ENCODE measurements around the gene CYP4F2. TPM values are rescaled to one million over a fixed set of nuclear protein-coding genes. Genes with fewer than 3 reads are reported as not detected.
"Not testable (repeated sequence)": the region's sequence is repeated elsewhere in the genome, so short reads cannot be mapped to it uniquely, and the experiment has no call there.

Gene CYP4F2
- total RNA-seq, 1 experiment from 2014 or later: not detected

GRCh38 chr19:15905026-15905425, 7.2 kb upstream of the CYP4F2 start:
- BruUV-seq (replicated peaks): no TSS peak
- Mint-ChIP-seq H3K27ac (ENCODE audit: unreplicated experiment) (no peak overlapping the region), H3K9me3 (ENCODE audit: unreplicated experiment) (no peaks in the 10 kb centered on the region), H3K36me3 (ENCODE audit: insufficient read depth, unreplicated experiment) (no peaks in the 10 kb centered on the region), H3K27me3 (ENCODE audit: insufficient read depth, unreplicated experiment) (no peaks in the 10 kb centered on the region), H3K4me3 (ENCODE audit: unreplicated experiment) (no peak overlapping the region), H3K4me1 (ENCODE audit: low read depth, unreplicated experiment) (no peaks in the 10 kb centered on the region)
- H3K36me3 ChIP-seq (ENCODE audit: control insufficient read depth, insufficient read depth, low read length): no peaks in the 10 kb centered on the region
- CTCF ChIA-PET: no interaction called here
- no peak for DNase-seq
- no peaks in the 10 kb centered on the region for H3K9me3 ChIP-seq
- no peak for TF ChIP-seq CTCF (IDR thresholded peaks at IDR 0.05; ENCODE audit: insufficient read depth in 1 of 2, low read depth in 1 of 2, low read length in 1 of 2, severe bottlenecking in 1 of 2, unreplicated experiment in 1 of 2)
- intact Hi-C loops (cut with micrococcal nuclease; ENCODE audit: unreplicated experiment): no loop called here
- no peaks in the 10 kb centered on the region for H3K4me1 ChIP-seq
- no peak overlapping the region for H3K4me3 ChIP-seq (ENCODE audit: low read depth, low read length)
- POLR2A ChIA-PET: no interaction called here
- no peaks in the 10 kb centered on the region for H3K27me3 ChIP-seq (replicated peaks; ENCODE audit: control insufficient read depth, insufficient read depth, low read length)

- H3K36me3 ChIP-seq (ENCODE audit: control insufficient read depth, insufficient read depth, low read length); H3K9me3 Mint-ChIP-seq (ENCODE audit: unreplicated experiment); H3K4me3 ChIP-seq (ENCODE audit: low read depth, low read length); H3K4me1 Mint-ChIP-seq (ENCODE audit: low read depth, unreplicated experiment); H3K27ac Mint-ChIP-seq (ENCODE audit: unreplicated experiment); H3K36me3 Mint-ChIP-seq (ENCODE audit: insufficient read depth, unreplicated experiment); DNase-seq; POLR2A ChIA-PET; BruUV-seq (replicated peaks); CTCF ChIA-PET; H3K4me1 ChIP-seq; H3K27me3 ChIP-seq (replicated peaks; ENCODE audit: control insufficient read depth, insufficient read depth, low read length); H3K27me3 Mint-ChIP-seq (ENCODE audit: insufficient read depth, unreplicated experiment); H3K9me3 ChIP-seq; intact Hi-C loops (cut with micrococcal nuclease; ENCODE audit: unreplicated experiment); H3K4me3 Mint-ChIP-seq (ENCODE audit: unreplicated experiment): not testable (repeated sequence)
Measured at GRCh38 chr19:15902898-15903297, 5.0 kb upstream of the CYP4F2 start.

GRCh38 chr19:15902254-15902653, 4.4 kb upstream of the CYP4F2 start:
- ChIA-PET CTCF (no interaction called here), POLR2A (no interaction called here)
- no peaks in the 10 kb centered on the region for H3K9me3 Mint-ChIP-seq (ENCODE audit: unreplicated experiment)
- H3K27me3 ChIP-seq (replicated peaks; ENCODE audit: control insufficient read depth, insufficient read depth, low read length): no peaks in the 10 kb centered on the region
- no peaks in the 10 kb centered on the region for H3K27me3 Mint-ChIP-seq (ENCODE audit: insufficient read depth, unreplicated experiment)
- BruUV-seq (replicated peaks): no TSS peak
- no peak overlapping the region for H3K4me3 ChIP-seq (ENCODE audit: low read depth, low read length)
- H3K27ac Mint-ChIP-seq (ENCODE audit: unreplicated experiment): no peak overlapping the region
- no peak for TF ChIP-seq CTCF (IDR thresholded peaks at IDR 0.05; ENCODE audit: insufficient read depth in 1 of 2, low read depth in 1 of 2, low read length in 1 of 2, severe bottlenecking in 1 of 2, unreplicated experiment in 1 of 2)
- H3K4me1 Mint-ChIP-seq (ENCODE audit: low read depth, unreplicated experiment): no peaks in the 10 kb centered on the region
- no peak overlapping the region for H3K4me3 Mint-ChIP-seq (ENCODE audit: unreplicated experiment)
- no peaks in the 10 kb centered on the region for H3K36me3 ChIP-seq (ENCODE audit: control insufficient read depth, insufficient read depth, low read length)
- H3K4me1 ChIP-seq: no peaks in the 10 kb centered on the region
- peaks cover 4% of the 10 kb centered on the region for H3K36me3 Mint-ChIP-seq (ENCODE audit: insufficient read depth, unreplicated experiment)
- H3K9me3 ChIP-seq: no peaks in the 10 kb centered on the region
- no peak for DNase-seq
- intact Hi-C loops (cut with micrococcal nuclease; ENCODE audit: unreplicated experiment): no loop called here

- intact Hi-C loops (cut with micrococcal nuclease; ENCODE audit: unreplicated experiment): no loop called here
- Histone ChIP-seq H3K4me3 (ENCODE audit: low read depth, low read length) (no peak overlapping the region), H3K27me3 (replicated peaks; ENCODE audit: control insufficient read depth, insufficient read depth, low read length) (no peaks in the 10 kb centered on the region), H3K9me3 (no peaks in the 10 kb centered on the region), H3K36me3 (ENCODE audit: control insufficient read depth, insufficient read depth, low read length) (no peaks in the 10 kb centered on the region), H3K4me1 (no peaks in the 10 kb centered on the region)
- no peak for DNase-seq
- POLR2A ChIA-PET: no interaction called here
- Mint-ChIP-seq H3K36me3 (ENCODE audit: insufficient read depth, unreplicated experiment) (peaks cover 5% of the 10 kb centered on the region), H3K27me3 (ENCODE audit: insufficient read depth, unreplicated experiment) (no peaks in the 10 kb centered on the region), H3K4me1 (ENCODE audit: low read depth, unreplicated experiment) (no peaks in the 10 kb centered on the region), H3K9me3 (ENCODE audit: unreplicated experiment) (peaks cover 12% of the 10 kb centered on the region), H3K4me3 (ENCODE audit: unreplicated experiment) (no peak overlapping the region), H3K27ac (ENCODE audit: unreplicated experiment) (no peak overlapping the region)
- CTCF ChIA-PET: no interaction called here
- no peak for TF ChIP-seq CTCF (IDR thresholded peaks at IDR 0.05; ENCODE audit: insufficient read depth in 1 of 2, low read depth in 1 of 2, low read length in 1 of 2, severe bottlenecking in 1 of 2, unreplicated experiment in 1 of 2)
- BruUV-seq (replicated peaks): no TSS peak
Measured at GRCh38 chr19:15900504-15900903, 2.6 kb upstream of the CYP4F2 start.

DNA sequence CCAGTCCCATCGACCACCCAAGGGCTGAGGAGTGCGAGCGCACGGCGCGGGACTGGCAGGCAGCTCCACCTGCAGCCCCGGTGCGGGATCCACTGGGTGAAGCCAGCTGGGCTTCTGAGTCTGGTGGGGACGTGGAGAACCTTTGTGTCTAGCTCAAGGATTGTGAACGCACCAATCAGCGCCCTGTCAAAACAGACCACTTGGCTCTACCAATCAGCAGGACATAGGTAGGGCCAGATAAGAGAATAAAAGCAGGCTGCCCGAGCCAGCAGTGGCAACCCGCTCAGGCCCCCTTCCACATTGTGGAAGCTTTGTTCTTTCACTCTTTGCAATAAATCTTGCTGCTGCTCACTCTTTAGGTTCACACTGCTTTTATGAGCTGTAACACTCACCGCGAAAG, 2.2 kb upstream of the CYP4F2 start:
- BruUV-seq (replicated peaks); H3K4me1 Mint-ChIP-seq (ENCODE audit: low read depth, unreplicated experiment); H3K27me3 Mint-ChIP-seq (ENCODE audit: insufficient read depth, unreplicated experiment); H3K4me1 ChIP-seq; H3K4me3 ChIP-seq (ENCODE audit: low read depth, low read length); CTCF ChIA-PET; H3K4me3 Mint-ChIP-seq (ENCODE audit: unreplicated experiment); H3K27me3 ChIP-seq (replicated peaks; ENCODE audit: control insufficient read depth, insufficient read depth, low read length); intact Hi-C loops (cut with micrococcal nuclease; ENCODE audit: unreplicated experiment); DNase-seq; H3K36me3 Mint-ChIP-seq (ENCODE audit: insufficient read depth, unreplicated experiment); H3K9me3 ChIP-seq; H3K36me3 ChIP-seq (ENCODE audit: control insufficient read depth, insufficient read depth, low read length); H3K27ac Mint-ChIP-seq (ENCODE audit: unreplicated experiment); POLR2A ChIA-PET: not testable (repeated sequence)
- H3K9me3 Mint-ChIP-seq (ENCODE audit: unreplicated experiment): peaks cover 14% of the 10 kb centered on the region
